ENCODE data around the gene VPS54.

GRCh38 chr2:64008434-64009009 lies 10.7 kb downstream of the VPS54 start:
- TF ChIP-seq CTCF (IDR thresholded peaks at IDR 0.05): no peak
- TF ChIP-seq ZFX (IDR thresholded peaks at IDR 0.05; ENCODE audit: borderline replicate concordance): no peak
